DMS153 (cell line): ENCODE results near the gene RTN4RL1.

ENCODE experiments used
- DNase-seq: peaks from one replicate; lab custom pipeline; 2025; lab: John Stamatoyannopoulos, UW

Gene RTN4RL1

DNA sequence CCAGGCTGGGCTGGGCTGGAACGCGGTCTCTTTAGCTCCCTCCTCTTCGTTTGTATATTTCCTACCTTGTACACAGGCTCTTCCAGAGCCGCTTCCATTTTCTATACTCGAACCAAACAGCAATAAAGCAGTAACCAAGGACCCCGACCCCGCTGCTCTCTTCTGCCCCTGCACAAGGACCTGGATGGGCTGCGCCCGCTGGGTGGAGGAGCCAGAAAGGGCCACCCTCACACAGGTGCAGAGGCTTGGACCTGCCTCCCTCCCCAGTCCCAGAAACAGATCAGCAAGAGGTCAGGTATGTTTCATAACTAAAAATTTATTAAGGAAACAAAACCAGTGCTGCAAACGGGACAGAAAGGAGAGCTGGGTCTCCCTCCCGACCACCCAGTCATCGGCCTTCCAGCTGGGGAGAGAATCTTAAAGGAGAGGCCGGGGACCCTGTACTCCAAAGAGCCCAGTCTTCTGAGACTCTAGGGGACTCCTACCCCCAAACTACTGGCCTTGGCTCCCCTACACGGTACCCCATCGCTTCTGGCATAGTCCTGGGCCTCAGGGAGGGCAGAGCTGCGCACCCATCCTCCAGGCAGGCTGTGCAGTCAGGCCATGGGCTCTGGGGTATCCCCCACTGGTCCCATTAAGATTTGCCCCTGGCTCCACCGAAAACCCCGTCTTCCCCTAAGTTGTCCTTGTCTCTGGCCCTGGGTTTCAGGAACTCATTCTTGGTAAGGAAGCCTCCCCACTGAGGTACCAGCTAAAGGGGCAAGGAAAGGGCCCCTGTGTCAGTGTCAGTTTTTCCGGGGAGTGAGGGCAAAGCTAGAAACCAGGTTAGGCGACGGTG is 34.6 kb upstream of the RTN4RL1 start:
- DNase-seq: no peak

GRCh38 chr17:2058586-2059546 is 33.7 kb upstream of the RTN4RL1 start:
- DNase-seq: no peak

GRCh38 chr17:2057760-2058585 is 32.8 kb upstream of the RTN4RL1 start:
- DNase-seq: no peak

DNA sequence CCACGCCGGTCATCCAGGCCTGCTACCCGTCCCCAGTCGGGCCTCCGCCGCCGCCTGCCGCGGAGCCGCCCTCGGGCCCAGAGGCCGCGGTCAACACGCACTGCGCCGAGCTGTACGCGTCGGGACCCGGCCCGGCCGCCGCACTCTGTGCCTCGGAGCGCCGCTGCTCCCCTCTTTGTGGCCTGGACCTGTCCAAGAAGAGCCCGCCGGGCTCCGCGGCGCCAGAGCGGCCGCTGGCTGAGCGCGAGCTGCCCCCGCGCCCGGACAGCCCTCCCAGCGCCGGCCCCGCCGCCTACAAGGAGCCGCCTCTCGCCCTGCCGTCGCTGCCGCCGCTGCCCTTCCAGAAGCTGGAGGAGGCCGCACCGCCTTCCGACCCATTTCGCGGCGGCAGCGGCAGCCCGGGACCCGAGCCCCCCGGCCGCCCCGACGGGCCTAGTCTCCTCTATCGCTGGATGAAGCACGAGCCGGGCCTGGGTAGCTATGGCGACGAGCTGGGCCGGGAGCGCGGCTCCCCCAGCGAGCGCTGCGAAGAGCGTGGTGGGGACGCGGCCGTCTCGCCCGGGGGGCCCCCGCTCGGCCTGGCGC is 32.1 kb upstream of the RTN4RL1 start:
- DNase-seq: no peak

GRCh38 chr17:2056206-2057174 is 31.4 kb upstream of the RTN4RL1 start:
- DNase-seq: no peak

- DNase-seq: no peak
These were observed 30.4 kb upstream of the RTN4RL1 start for GRCh38 chr17:2055292-2056205.

- DNase-seq: peak; percentile 9
These were observed 29.6 kb upstream of the RTN4RL1 start, which contains the start of gene HIC1 for GRCh38 chr17:2054512-2055291. TSS of gene HIC1 (plus strand) at chr17:2055103. CDS start at chr17:2056691, 1,588 bp downstream.

DNA sequence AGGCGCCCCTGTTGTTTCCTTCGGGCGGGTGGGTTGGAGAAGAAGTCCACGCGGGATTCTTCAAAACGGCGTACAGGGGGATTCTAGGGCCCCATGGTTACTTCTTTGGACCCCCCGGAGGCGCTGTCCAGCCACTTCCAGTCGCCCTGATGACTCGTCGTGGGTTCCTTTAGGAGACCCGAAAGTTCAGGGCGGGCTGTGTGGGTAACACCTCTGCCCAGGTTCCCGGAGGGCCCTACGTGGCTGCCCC is 29.1 kb upstream of the RTN4RL1 start:
- DNase-seq: no peak

GRCh38 chr17:2053380-2054261 is 28.5 kb upstream of the RTN4RL1 start:
- no peak for DNase-seq

- DNase-seq: no peak
These were observed 26.9 kb upstream of the RTN4RL1 start for GRCh38 chr17:2051933-2052559.

DNA sequence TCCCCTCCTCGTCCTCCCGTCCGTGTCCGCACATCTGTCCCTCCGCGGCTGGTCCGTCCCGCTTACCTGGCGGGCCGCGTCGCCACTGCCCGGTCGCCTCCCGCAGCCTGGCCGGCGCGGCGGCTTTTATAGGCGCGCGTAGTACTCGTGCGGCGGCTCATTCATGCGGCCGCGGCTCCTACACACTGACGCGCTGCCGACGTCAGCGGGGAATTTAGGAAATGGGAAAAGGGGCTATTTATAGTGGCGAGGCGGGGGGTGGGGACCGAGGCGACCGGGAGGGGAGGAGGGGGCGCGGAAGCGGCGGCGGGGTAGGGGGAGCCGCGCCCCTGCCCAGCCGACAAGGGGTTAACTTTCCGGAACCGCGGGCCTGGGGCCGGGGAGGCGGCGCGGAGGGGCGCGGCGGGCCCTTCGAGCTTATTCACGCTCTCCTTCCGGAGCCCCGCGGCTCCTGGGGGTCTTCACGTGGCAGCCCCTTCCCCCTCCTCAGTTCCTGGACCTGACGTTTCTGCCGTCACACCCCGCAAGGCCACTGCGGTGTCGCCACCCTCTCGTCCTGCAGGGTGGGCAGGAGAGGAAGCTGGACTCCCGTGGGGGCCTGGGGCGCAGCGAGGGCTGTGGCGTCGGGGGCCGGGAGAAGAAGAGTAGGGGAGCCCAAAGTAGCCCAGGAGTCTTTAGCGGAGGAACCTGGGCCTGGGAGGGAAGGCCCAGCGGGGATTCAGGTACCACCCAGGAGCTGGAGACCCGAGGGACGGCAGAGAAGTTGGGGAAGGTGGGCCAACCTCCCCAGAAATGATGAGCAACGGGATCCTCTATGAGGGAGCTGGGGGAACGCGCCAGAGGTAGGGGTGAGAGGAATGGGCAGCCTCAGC is 26.2 kb upstream of the RTN4RL1 start:
- no peak for DNase-seq

DNA sequence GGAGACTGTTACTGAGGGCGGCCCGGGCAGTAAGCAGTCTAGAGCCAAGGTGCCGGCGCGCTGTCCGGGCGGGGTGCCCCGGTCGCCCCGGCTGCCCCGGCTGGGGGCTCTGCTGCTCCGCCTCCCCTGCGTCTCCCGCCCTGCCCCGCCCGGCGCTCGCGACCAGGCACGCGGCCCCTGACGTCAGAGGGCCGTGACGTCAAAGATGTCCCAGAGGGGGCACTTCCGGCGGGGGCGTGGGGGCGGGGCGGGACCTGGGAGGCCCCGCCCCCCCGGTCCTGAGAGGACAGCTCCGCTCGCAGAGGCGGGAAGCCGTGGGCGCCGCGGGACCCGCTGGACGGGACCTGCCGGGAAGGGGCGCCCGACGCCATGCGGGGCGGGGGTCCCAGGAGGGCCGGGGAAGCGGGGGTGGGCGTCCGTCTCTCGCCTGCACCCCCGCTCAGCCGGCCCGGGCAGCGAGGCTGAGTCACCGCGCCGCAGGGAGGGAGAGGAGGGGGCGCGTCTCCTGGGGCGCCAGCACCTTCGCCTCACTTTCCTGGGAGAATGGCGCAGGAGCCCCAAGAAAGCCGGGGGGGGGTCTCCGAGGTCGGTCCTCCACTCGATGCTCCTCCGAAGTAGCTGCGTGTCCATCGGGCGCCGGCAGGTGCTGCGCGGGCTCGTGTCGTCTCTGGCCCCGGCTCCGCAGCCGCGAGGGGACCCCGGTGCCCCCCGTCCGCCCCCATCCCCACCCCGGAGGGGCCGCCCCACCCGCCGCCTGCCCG is 25.3 kb upstream of the RTN4RL1 start:
- DNase-seq: peak; percentile 21

- DNase-seq: no peak
These were observed 24.5 kb upstream of the RTN4RL1 start for GRCh38 chr17:2049333-2050299.

DNA sequence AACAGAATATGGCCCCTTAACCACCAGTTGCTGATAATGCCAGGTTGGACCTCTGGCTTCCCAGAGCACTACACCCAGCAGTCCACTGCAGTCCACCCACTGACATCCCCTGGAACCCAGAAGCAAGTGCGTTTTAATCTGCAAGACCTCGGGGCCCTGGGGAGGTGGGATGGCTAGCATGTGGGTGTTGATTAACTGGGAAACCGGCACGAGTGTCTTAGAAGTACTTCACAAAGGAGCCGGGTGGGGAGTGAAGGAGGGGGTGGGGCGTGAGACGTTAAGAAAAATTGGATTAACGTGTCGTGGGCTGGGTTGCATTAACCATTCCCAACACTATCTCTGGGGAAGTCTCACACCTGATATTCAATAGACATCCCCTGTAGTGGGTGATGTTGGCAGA is 23.7 kb upstream of the RTN4RL1 start:
- DNase-seq: no peak
